Measurements from ENCODE around the gene ANGPTL8. TPM values are rescaled to one million over a fixed set of nuclear protein-coding genes. Genes with fewer than 3 reads are reported as not detected.

The ANGPTL8 gene
- total and polyA plus RNA-seq, 10 donors = 0.30 TPM; not detected in 9

DNA sequence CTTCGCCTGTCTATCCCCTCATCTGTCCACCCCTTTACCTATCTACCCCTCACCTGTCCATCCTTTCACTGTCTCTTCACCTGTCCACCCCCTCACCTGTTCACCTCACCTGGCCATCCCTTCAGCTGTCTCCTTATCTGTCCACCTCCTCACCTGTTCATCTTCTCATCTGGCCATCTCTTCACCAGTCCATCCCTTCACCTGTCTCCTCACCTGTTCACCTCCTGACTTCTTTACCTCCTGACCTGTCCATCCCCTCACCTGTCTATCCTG, 28.8 kb upstream of the ANGPTL8 start:
- WGBS, 5 donors = 84 to 93% (median 91%) methylated on average over 1 of the region's 1 CpG
- TF ChIP-seq POLR2AphosphoS5 (IDR thresholded peaks at IDR 0.05) (no peak), POLR2A (IDR thresholded peaks at IDR 0.05) (no peak)
- TF ChIP-seq, protein P1, sequence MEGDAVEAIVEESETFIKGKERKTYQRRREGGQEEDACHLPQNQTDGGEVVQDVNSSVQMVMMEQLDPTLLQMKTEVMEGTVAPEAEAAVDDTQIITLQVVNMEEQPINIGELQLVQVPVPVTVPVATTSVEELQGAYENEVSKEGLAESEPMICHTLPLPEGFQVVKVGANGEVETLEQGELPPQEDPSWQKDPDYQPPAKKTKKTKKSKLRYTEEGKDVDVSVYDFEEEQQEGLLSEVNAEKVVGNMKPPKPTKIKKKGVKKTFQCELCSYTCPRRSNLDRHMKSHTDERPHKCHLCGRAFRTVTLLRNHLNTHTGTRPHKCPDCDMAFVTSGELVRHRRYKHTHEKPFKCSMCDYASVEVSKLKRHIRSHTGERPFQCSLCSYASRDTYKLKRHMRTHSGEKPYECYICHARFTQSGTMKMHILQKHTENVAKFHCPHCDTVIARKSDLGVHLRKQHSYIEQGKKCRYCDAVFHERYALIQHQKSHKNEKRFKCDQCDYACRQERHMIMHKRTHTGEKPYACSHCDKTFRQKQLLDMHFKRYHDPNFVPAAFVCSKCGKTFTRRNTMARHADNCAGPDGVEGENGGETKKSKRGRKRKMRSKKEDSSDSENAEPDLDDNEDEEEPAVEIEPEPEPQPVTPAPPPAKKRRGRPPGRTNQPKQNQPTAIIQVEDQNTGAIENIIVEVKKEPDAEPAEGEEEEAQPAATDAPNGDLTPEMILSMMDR (IDR thresholded peaks at IDR 0.05 in 8 of 11, conservative IDR thresholded peaks at IDR 0.05 in 3 of 11) = no peak
- H3K27me3 ChIP-seq (replicated peaks in 1 of 7) = no peaks in the 10 kb centered on the region
- H3K36me3 ChIP-seq = peaks cover 0 to 66% (median 10%) of the 10 kb centered on the region in 6 donors
- H3K4me3 ChIP-seq = no peak overlapping the region
- H3K4me1 ChIP-seq = no peaks in the 10 kb centered on the region
- DNase-seq = no peak
- H3K9me3 ChIP-seq = no peaks in the 10 kb centered on the region
- intact Hi-C loops (cut with DNase I; ENCODE audit: low total_unique reads) = no loop called here
- H3K27ac ChIP-seq = no peak overlapping the region

DNA sequence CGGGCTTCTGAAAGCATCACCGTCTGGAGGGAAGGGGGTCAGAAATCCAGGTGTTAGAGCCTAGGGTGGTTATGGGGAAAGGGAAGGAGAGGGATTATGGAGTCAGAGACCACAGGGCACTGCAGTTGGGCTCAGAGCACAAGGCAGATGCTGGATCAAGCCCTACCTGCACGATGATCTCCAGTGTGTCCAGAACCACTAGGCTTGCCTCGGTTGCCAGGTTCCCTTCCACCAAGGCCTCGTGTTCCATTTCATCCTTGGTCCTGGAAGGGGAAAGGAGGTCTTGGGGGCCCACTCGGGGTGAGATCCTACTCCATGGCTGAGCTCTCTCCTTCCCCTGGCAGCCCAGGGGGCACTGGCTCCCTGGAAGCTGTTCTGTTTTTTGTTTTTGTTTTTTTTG, 25.0 kb upstream of the ANGPTL8 start:
- Histone ChIP-seq H3K4me1 (no peaks in the 10 kb centered on the region), H3K27ac (no peak overlapping the region), H3K27me3 (replicated peaks in 1 of 7) (no peaks in the 10 kb centered on the region), H3K9me3 (no peaks in the 10 kb centered on the region), H3K36me3 (peaks cover 0 to 70% (median 13%) of the 10 kb centered on the region in 6 donors), H3K4me3 (no peak overlapping the region)
- TF ChIP-seq POLR2AphosphoS5 (IDR thresholded peaks at IDR 0.05) (no peak), POLR2A (IDR thresholded peaks at IDR 0.05) (no peak)
- TF ChIP-seq, protein P1 (IDR thresholded peaks at IDR 0.05 in 8 of 11, conservative IDR thresholded peaks at IDR 0.05 in 3 of 11) = no peak
- intact Hi-C loops (cut with DNase I; ENCODE audit: low total_unique reads) = no loop called here
- DNase-seq = no peak
- 80 to 98% (median 91%) methylated on average over 6 of the region's 6 CpGs for WGBS, 5 donors

DNA sequence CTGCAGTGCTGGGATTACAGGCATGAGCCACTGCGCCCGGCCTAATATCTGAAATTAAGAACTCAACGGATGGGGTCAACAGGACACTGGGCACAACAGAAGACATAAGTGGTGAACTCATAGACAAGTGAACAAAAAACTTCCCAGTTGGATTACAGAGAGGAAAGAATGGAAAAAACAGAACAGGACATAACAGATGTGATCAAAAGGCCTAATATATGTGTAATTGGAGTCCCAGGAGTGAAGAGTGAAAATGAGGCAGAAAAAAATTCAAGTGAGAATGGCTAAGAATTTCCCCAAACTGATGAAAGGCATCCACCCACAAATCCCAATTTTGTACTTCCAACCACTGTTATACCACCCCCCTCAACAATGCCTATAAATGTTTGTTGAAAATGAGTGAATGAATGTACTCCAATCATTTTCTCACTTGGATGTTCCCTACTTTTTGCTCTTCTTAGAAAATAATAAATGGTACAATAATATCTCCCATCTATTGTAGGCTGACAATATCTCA, 18.3 kb upstream of the ANGPTL8 start:
- TF ChIP-seq POLR2A (IDR thresholded peaks at IDR 0.05) (no peak), POLR2AphosphoS5 (IDR thresholded peaks at IDR 0.05) (no peak)
- TF ChIP-seq, protein P1 (IDR thresholded peaks at IDR 0.05 in 8 of 11, conservative IDR thresholded peaks at IDR 0.05 in 3 of 11) = no peak
- DNase-seq = no peak
- Histone ChIP-seq H3K4me3 (no peak overlapping the region), H3K36me3 (peaks cover 0 to 78% (median 18%) of the 10 kb centered on the region in 6 donors), H3K4me1 (no peaks in the 10 kb centered on the region), H3K27ac (no peak overlapping the region), H3K27me3 (replicated peaks in 1 of 7) (no peaks in the 10 kb centered on the region), H3K9me3 (peaks cover 0 to 17% (median 12%) of the 10 kb centered on the region in 8 donors)
- 94 to 100% (median 96%) methylated on average over 3 of the region's 3 CpGs for WGBS, 5 donors
- intact Hi-C loops (cut with DNase I; ENCODE audit: low total_unique reads) = no loop called here

DNA sequence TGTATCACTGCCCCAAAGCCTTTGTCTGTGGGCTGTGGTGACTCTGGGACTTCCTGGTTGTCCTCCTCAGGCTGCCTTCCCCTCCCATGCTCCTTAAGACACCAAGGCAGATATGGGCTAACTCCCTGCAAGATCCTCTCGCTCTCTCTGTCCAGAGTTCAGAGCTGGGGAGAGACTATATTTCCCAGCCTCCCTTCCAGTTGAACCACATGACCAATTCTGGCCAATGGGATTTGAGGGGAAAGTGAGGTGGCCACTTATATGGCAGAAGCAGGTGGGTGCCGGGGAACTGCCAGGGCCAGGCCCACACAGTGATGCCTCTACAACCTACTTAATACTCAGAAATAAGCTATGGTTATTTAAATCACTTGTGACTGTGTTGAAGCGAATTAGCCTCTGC, 16.2 kb upstream of the ANGPTL8 start:
- Histone ChIP-seq H3K9me3 (peaks cover 0 to 17% (median 12%) of the 10 kb centered on the region in 8 donors), H3K27ac (no peak overlapping the region), H3K36me3 (peaks cover 0 to 74% (median 18%) of the 10 kb centered on the region in 6 donors), H3K4me1 (no peaks in the 10 kb centered on the region), H3K4me3 (no peak overlapping the region), H3K27me3 (replicated peaks in 1 of 7) (no peaks in the 10 kb centered on the region)
- 88 to 97% (median 92%) methylated on average over 3 of the region's 3 CpGs for WGBS, 5 donors
- TF ChIP-seq, protein P1 (IDR thresholded peaks at IDR 0.05 in 8 of 11, conservative IDR thresholded peaks at IDR 0.05 in 3 of 11) = no peak
- TF ChIP-seq POLR2AphosphoS5 (IDR thresholded peaks at IDR 0.05) = no peak
- no peak for TF ChIP-seq POLR2A (IDR thresholded peaks at IDR 0.05)
- intact Hi-C loops (cut with DNase I; ENCODE audit: low total_unique reads) = no loop called here
- DNase-seq = no peak
